ENCODE data around the gene GLRX. TPM values are rescaled to one million over a fixed set of nuclear protein-coding genes. Genes with fewer than 3 reads are reported as not detected.

The GLRX gene
- total RNA-seq, 4 donors from 2014 or later, result 14.1 to 56.0 (median 34.0) TPM

GRCh38 chr5:95822043-95822541 lies 434 bp downstream of the GLRX start:
- WGBS, result 0% methylated on average over 7 of the region's 19 CpGs
- Histone ChIP-seq H3K4me3 (peak overlapping the region; percentile 69 to 90 (median 78)), H3K27me3 (no peaks in the 10 kb centered on the region), H3K36me3 (peaks cover 0 to 10% (median 1%) of the 10 kb centered on the region in 4 donors), H3K27ac (replicated peaks in 1 of 4) (peak overlapping the region; percentile 84 to 91 (median 86)), H3K9me3 (no peaks in the 10 kb centered on the region), H3K4me1 (peaks cover 45 to 67% (median 63%) of the 10 kb centered on the region in 4 donors)
- intact Hi-C loops (cut with DNase I), result no loop called here
- TF ChIP-seq POLR2AphosphoS5 (IDR thresholded peaks at IDR 0.05) (peak in 1 of 2 donors; percentile 39), POLR2A (IDR thresholded peaks at IDR 0.05; ENCODE audit: low read depth) (no peak)
- DNase-seq (ENCODE audit: extremely low spot score), result peak; percentile 93

GRCh38 chr5:95821110-95822021 lies 1.2 kb downstream of the GLRX start:
- intact Hi-C loops (cut with DNase I), result no loop called here

GRCh38 chr5:95818181-95819147 lies 4.1 kb downstream of the GLRX start:
- intact Hi-C loops (cut with DNase I), result no loop called here
- Histone ChIP-seq H3K4me1 (peaks cover 36 to 58% (median 53%) of the 10 kb centered on the region in 4 donors), H3K9me3 (no peaks in the 10 kb centered on the region), H3K27ac (replicated peaks in 1 of 4) (peak overlapping the region in 2 of 4 donors; percentile 19 to 28), H3K27me3 (no peaks in the 10 kb centered on the region), H3K4me3 (peak overlapping the region in 3 of 4 donors; percentile 4 to 44 (median 7)), H3K36me3 (peaks cover 0 to 46% (median 16%) of the 10 kb centered on the region in 4 donors)
- no peak for DNase-seq (ENCODE audit: extremely low spot score)
- 73% methylated on average over 14 of the region's 14 CpGs for WGBS
- no peak for TF ChIP-seq POLR2A (IDR thresholded peaks at IDR 0.05; ENCODE audit: low read depth)
- TF ChIP-seq POLR2AphosphoS5 (IDR thresholded peaks at IDR 0.05), result peak; percentile 12 to 13

More at GRCh38 chr5:95821110-95822021, 1.2 kb downstream of the GLRX start:
- H3K4me3 ChIP-seq, result peak overlapping the region; percentile 69 to 90 (median 78)
- no peak for DNase-seq (ENCODE audit: extremely low spot score)
- H3K27me3 ChIP-seq, result no peaks in the 10 kb centered on the region
- TF ChIP-seq POLR2AphosphoS5 (IDR thresholded peaks at IDR 0.05), result no peak
- no peak for TF ChIP-seq POLR2A (IDR thresholded peaks at IDR 0.05; ENCODE audit: low read depth)
- no peak for TF ChIP-seq EP300 (IDR thresholded peaks at IDR 0.05)
- TF ChIP-seq CTCF (IDR thresholded peaks at IDR 0.05), result no peak
- WGBS, result 49% methylated on average over 9 of the region's 9 CpGs
- no peaks in the 10 kb centered on the region for H3K9me3 ChIP-seq
- peaks cover 0 to 17% (median 4%) of the 10 kb centered on the region in 4 donors for H3K36me3 ChIP-seq
- H3K27ac ChIP-seq (replicated peaks in 1 of 4), result peak overlapping the region; percentile 84 to 91 (median 86)
- peaks cover 49 to 71% (median 65%) of the 10 kb centered on the region in 4 donors for H3K4me1 ChIP-seq

GRCh38 chr5:95817430-95817829 lies 5.1 kb downstream of the GLRX start:
- no peak for DNase-seq (ENCODE audit: extremely low spot score)
- peak overlapping the region in 2 of 4 donors; percentile 19 to 28 for H3K27ac ChIP-seq (replicated peaks in 1 of 4)
- peaks cover 0 to 51% (median 18%) of the 10 kb centered on the region in 4 donors for H3K36me3 ChIP-seq
- H3K9me3 ChIP-seq, result no peaks in the 10 kb centered on the region
- intact Hi-C loops (cut with DNase I), result no loop called here
- TF ChIP-seq POLR2A (IDR thresholded peaks at IDR 0.05; ENCODE audit: low read depth) (no peak), EP300 (IDR thresholded peaks at IDR 0.05) (no peak), CTCF (IDR thresholded peaks at IDR 0.05) (no peak), POLR2AphosphoS5 (IDR thresholded peaks at IDR 0.05) (no peak)
- no peaks in the 10 kb centered on the region for H3K27me3 ChIP-seq
- 79% methylated on average over 12 of the region's 12 CpGs for WGBS
- peak overlapping the region in 3 of 4 donors; percentile 4 to 44 (median 7) for H3K4me3 ChIP-seq
- peaks cover 36 to 59% (median 53%) of the 10 kb centered on the region in 4 donors for H3K4me1 ChIP-seq

- intact Hi-C loops (cut with DNase I), result no loop called here
- Histone ChIP-seq H3K36me3 (peaks cover 0 to 51% (median 18%) of the 10 kb centered on the region in 4 donors), H3K4me1 (peaks cover 42 to 62% (median 58%) of the 10 kb centered on the region in 4 donors), H3K27me3 (no peaks in the 10 kb centered on the region), H3K4me3 (no peak overlapping the region), H3K9me3 (no peaks in the 10 kb centered on the region), H3K27ac (replicated peaks in 1 of 4) (no peak overlapping the region)
- no peak for TF ChIP-seq CTCF (IDR thresholded peaks at IDR 0.05)
- no peak for TF ChIP-seq POLR2A (IDR thresholded peaks at IDR 0.05; ENCODE audit: low read depth)
- TF ChIP-seq POLR2AphosphoS5 (IDR thresholded peaks at IDR 0.05), result no peak
- TF ChIP-seq EP300 (IDR thresholded peaks at IDR 0.05), result no peak
- 69% methylated on average over 4 of the region's 4 CpGs for WGBS
- no peak for DNase-seq (ENCODE audit: extremely low spot score)
Observed at GRCh38 chr5:95816776-95817175, 5.8 kb downstream of the GLRX start.

All from esophagus muscularis mucosa (tissue), 4 donors.